Stimulated activated naive CD8-positive, alpha-beta T cell treated with anti-CD3 and anti-CD28 coated beads, Interleukin-15, amount 100 ng/mL, for 72 hours (primary cell): Measurements from ENCODE around the gene SRP14.

Source experiments
- ATAC-seq: fragments of 150-1000 bp; cut with Tn5 transposase; 2 replicates; pipeline ENCODE4 v1.10.0; 2021; ENCODE audit warnings: mild to moderate bottlenecking, moderate library complexity
- DNase-seq, 2 donors: peaks; one replicate each; pipeline ENCODE4 v3.0.0; 2021 to 2022
- H3K27ac Mint-ChIP-seq, 2 donors: one replicate each; pipeline ENCODE4 v1.8.0; 2022; ENCODE audit warnings: mild to moderate bottlenecking in 2 of 2, mixed read lengths in 2 of 2, moderate library complexity in 2 of 2
- H3K27me3 Mint-ChIP-seq: one replicate; pipeline ENCODE4 v1.8.0; 2022; ENCODE audit warnings: mixed read lengths
- H3K4me1 Mint-ChIP-seq: one replicate; pipeline ENCODE4 v1.8.0; 2022; ENCODE audit warnings: mild to moderate bottlenecking, mixed read lengths
- H3K4me3 Mint-ChIP-seq, 2 donors: one replicate each; pipeline ENCODE4 v1.8.0; 2022; ENCODE audit warnings: mild to moderate bottlenecking in 2 of 2, mixed read lengths in 2 of 2, moderate library complexity in 1 of 2
- H3K9me3 Mint-ChIP-seq, 2 donors: one replicate each; pipeline ENCODE4 v1.8.0; 2022; ENCODE audit warnings: mixed read lengths in 2 of 2

The SRP14 gene

DNA sequence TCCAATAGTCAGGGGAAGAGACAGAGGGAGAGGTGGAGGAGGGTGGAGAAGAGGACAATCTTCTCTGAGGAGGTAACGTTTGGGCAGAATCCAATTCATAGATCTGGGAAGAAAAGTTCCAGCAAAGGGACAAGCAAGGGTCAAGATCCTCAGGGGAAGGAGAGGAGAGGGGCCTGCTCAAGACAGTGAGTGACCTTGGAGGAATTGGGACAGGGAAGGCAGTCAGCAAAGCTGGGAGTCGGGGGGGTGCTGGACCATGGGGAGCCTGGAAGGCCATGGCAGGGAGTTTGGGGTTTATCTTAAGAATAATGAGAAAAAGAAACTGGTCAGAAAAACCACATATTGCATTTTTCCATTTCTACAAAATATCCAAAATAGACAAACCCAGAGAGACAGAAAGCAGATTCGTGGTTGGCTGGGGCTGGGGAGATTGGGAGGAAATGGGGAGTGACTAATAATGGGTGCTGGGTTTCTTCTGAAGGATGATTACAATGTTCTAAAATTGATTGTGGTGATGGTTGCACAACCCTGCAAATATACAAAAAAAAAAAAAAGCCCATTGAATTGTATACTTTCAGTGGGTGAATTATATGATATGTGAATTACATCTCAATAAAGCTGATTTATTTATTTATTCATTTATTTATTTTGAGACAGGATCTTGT is 19.6 kb upstream of the SRP14 start:
- Mint-ChIP-seq H3K27me3 (no peaks in the 10 kb centered on the region), H3K4me3 (peak overlapping the region; percentile 44 to 48), H3K27ac (peak overlapping the region in 1 of 2 donors; percentile 91), H3K9me3 (no peaks in the 10 kb centered on the region), H3K4me1 (peaks cover 51% of the 10 kb centered on the region)
- ATAC-seq (peak; percentile 60), DNase-seq (peak in 1 of 2 donors; percentile 52)

GRCh38 chr15:40055576-40056293 is 16.8 kb upstream of the SRP14 start:
- no peak overlapping the region for H3K27ac Mint-ChIP-seq
- no peaks in the 10 kb centered on the region for H3K27me3 Mint-ChIP-seq
- peak in 1 of 2 donors; percentile 9 for DNase-seq
- no peaks in the 10 kb centered on the region for H3K9me3 Mint-ChIP-seq
- peak; percentile 13 for ATAC-seq
- H3K4me3 Mint-ChIP-seq, result peak overlapping the region in 1 of 2 donors; percentile 73
- H3K4me1 Mint-ChIP-seq, result peaks cover 78% of the 10 kb centered on the region

- peak in 1 of 2 donors; percentile 50 for DNase-seq
- Mint-ChIP-seq H3K27me3 (no peaks in the 10 kb centered on the region), H3K27ac (peak overlapping the region; percentile 18 to 31), H3K4me3 (peak overlapping the region; percentile 6 to 73), H3K4me1 (peaks cover 83% of the 10 kb centered on the region), H3K9me3 (no peaks in the 10 kb centered on the region)
- ATAC-seq, result peak; percentile 59
Observed at GRCh38 chr15:40054855-40055575, 16.0 kb upstream of the SRP14 start.

GRCh38 chr15:40054605-40054854 is 15.5 kb upstream of the SRP14 start:
- Mint-ChIP-seq H3K27me3 (no peaks in the 10 kb centered on the region), H3K9me3 (no peaks in the 10 kb centered on the region), H3K4me3 (peak overlapping the region; percentile 6 to 73), H3K4me1 (peaks cover 85% of the 10 kb centered on the region), H3K27ac (peak overlapping the region; percentile 18 to 31)
- peak in 1 of 2 donors; percentile 37 for DNase-seq
- peak; percentile 61 for ATAC-seq

GRCh38 chr15:40053831-40054604 is 15.0 kb upstream of the SRP14 start:
- DNase-seq (peak; percentile 43 to 44), ATAC-seq (peak; percentile 66)
- Mint-ChIP-seq H3K4me3 (peak overlapping the region; percentile 16 to 73), H3K27ac (peak overlapping the region; percentile 63 to 75), H3K9me3 (no peaks in the 10 kb centered on the region), H3K4me1 (peaks cover 87% of the 10 kb centered on the region), H3K27me3 (no peaks in the 10 kb centered on the region)

DNA sequence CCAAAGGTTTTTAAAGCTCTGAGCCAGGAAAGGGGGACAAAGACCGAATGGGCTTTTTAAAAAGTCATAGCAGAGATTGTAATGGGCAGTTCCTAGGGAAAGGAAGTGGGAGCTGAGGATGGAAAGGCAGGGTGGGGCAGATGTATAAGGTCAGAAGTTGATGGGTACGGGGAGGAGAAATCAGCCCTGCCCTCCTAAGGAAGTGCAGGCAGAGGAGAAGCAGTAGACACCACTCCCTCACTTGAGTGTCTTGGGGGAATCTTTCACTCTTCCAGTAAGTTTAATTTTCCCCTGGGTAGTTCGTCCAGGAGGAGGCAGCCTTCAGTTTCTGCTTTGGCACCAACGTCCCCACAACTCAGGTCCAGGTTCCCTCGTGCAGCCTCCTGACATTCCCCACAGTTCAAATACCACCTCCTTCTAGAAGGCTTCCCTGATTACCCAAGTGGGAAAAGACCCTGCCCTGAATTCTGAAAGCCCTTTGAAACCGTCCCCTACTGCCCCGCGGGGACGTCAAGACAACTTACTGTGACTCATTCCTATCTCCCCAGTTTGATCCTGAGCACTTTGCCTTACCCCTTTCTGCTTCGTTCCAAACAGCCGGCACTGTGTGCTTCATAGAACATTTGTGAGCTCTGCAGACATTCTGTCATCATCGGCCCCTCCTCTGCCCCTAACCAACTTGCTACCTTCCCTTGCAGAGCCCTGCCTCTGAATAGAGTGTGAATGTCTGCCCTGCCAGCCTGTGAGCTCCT is 14.3 kb upstream of the SRP14 start:
- DNase-seq (no peak), ATAC-seq (no peak)
- no peaks in the 10 kb centered on the region for H3K9me3 Mint-ChIP-seq
- peak overlapping the region; percentile 63 to 75 for H3K27ac Mint-ChIP-seq
- no peaks in the 10 kb centered on the region for H3K27me3 Mint-ChIP-seq
- peak overlapping the region; percentile 16 to 70 for H3K4me3 Mint-ChIP-seq
- peaks cover 87% of the 10 kb centered on the region for H3K4me1 Mint-ChIP-seq

GRCh38 chr15:40052604-40053003 is 13.6 kb upstream of the SRP14 start:
- ATAC-seq (no peak), DNase-seq (no peak)
- no peak overlapping the region for H3K27ac Mint-ChIP-seq
- no peaks in the 10 kb centered on the region for H3K27me3 Mint-ChIP-seq
- peaks cover 87% of the 10 kb centered on the region for H3K4me1 Mint-ChIP-seq
- no peaks in the 10 kb centered on the region for H3K9me3 Mint-ChIP-seq
- H3K4me3 Mint-ChIP-seq, result no peak overlapping the region

GRCh38 chr15:40051616-40052415 is 12.8 kb upstream of the SRP14 start:
- no peak for ATAC-seq
- H3K27ac Mint-ChIP-seq, result no peak overlapping the region
- H3K9me3 Mint-ChIP-seq, result no peaks in the 10 kb centered on the region
- peak overlapping the region in 1 of 2 donors; percentile 41 for H3K4me3 Mint-ChIP-seq
- no peaks in the 10 kb centered on the region for H3K27me3 Mint-ChIP-seq
- H3K4me1 Mint-ChIP-seq, result peaks cover 93% of the 10 kb centered on the region
- no peak for DNase-seq

DNA sequence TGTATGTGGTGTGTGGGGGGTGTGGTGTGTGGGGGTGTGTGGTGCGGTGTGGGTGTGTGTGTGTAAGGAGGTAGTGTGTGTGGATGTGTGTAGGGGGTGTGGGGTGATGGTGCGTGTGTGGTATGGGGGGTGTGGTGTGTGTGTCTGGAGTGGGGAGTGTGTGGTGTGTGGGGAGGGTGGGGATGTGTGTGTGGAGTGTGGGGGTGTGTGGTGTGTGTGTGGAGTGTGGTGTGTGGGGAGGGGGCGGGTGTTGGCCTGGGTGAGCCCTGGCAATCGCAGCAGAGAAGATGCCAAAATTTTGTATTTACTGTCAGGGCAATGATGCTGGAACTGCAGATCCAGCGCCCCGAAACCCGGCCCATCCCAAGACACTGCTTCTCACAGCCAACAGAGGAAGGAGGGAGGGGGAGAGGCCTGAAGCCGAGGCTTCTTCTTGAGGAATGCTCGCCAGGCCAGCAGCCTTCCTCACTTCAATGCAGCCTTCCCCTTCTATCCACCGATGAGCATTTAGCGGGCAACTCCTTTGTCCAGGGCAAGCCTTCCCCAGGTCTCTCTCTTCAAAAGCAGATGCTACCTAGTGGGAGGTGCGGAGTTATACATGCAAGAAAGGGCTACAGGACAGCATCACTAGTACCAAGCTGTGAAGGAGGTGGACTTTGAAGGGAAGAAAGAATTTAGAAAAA is 11.9 kb upstream of the SRP14 start:
- Mint-ChIP-seq H3K27ac (no peak overlapping the region), H3K9me3 (no peaks in the 10 kb centered on the region), H3K27me3 (no peaks in the 10 kb centered on the region), H3K4me1 (peaks cover 97% of the 10 kb centered on the region), H3K4me3 (no peak overlapping the region)
- ATAC-seq (peak; percentile 16), DNase-seq (peak in 1 of 2 donors; percentile 21)

DNA sequence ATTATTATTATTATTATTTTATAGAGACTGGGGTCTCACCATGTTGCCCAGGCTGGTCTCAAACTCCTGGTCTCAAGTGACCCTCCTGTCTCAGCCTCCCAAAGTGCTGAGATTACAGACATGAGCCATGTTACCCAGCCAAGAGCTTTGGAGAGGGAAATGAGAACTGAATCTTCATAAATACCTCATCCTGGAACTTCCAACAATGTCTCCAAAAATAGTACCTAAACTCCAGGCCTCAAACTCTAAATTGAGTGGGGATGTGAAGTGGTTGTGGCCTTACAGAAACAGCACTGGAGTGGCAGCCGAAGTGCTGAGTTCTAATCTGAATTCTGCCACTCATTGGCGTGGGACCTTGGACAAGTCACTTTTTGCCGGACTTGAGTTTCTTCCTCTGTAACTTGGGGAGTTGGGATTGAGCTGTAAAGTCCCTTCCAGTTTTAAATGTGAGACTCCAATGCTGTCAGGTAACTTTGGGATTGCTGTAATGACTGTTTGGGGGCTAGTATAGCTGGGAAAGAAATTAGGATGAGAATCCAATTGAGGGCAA is 10.0 kb upstream of the SRP14 start:
- Mint-ChIP-seq H3K27me3 (no peaks in the 10 kb centered on the region), H3K4me1 (peaks cover 97% of the 10 kb centered on the region), H3K4me3 (no peak overlapping the region), H3K9me3 (no peaks in the 10 kb centered on the region), H3K27ac (no peak overlapping the region)
- DNase-seq, result no peak
- no peak for ATAC-seq

DNA sequence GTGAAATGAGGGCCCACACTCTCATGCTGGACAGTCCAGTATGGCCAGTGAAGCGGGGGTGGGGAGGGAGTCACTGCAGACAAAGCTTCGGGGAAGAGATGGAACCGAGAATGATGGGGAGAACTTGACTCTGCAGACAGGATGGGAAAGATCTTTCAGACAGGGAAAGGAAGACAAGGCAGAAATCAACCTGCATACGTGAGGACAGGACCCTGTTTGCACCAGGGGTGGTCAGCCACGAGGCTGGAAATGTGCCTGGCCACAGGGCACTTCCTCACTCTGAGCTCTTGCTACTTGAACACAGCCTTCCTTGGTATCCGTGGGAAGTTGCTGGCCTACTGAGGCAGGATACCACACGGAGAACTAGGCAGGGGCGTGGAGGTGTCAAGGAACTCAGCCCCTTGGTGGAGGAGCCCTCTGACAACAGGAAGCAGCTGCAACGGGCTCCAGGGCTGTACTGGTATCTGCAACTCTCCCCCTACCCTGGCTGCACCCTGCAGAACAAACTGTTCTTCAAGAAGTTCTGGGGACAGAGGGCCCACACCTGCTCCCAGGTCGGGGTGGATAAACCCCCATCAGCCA is 9.3 kb upstream of the SRP14 start:
- ATAC-seq (no peak), DNase-seq (no peak)
- H3K27ac Mint-ChIP-seq, result peak overlapping the region; percentile 79 to 97
- H3K27me3 Mint-ChIP-seq, result no peaks in the 10 kb centered on the region
- peak overlapping the region; percentile 57 to 76 for H3K4me3 Mint-ChIP-seq
- H3K9me3 Mint-ChIP-seq, result no peaks in the 10 kb centered on the region
- H3K4me1 Mint-ChIP-seq, result peaks cover 93% of the 10 kb centered on the region

GRCh38 chr15:40047415-40048210 is 8.6 kb upstream of the SRP14 start:
- Mint-ChIP-seq H3K27ac (peak overlapping the region; percentile 86 to 97), H3K9me3 (no peaks in the 10 kb centered on the region), H3K4me1 (peaks cover 86% of the 10 kb centered on the region), H3K4me3 (peak overlapping the region; percentile 57 to 76), H3K27me3 (no peaks in the 10 kb centered on the region)
- DNase-seq (peak; percentile 66 to 83), ATAC-seq (peak; percentile 84)
